Right lung (tissue), 5 donors: Measurements from ENCODE around the gene BICD2. TPM values are rescaled to one million over a fixed set of nuclear protein-coding genes. Genes with fewer than 3 reads are reported as not detected.

ENCODE experiments used
- DNase-seq, 2 donors: peaks; one replicate each; pipeline ENCODE4 v3.0.0-alpha.2; 2013
- polyA plus RNA-seq, 5 donors: library from polyadenylated mRNA; unstranded; fragments of 120-200 nt; gene quantifications; one replicate each; pipeline versions ENCODE4 v1.2.1 to v1.2.3, GENCODE V29; 2013; ENCODE audit warnings: inconsistent platforms in 1 of 5, low replicate concordance in 1 of 5; ENCODE audit not compliant: insufficient read length in 5 of 5, insufficient read depth in 1 of 5

Gene BICD2
- polyA plus RNA-seq, 5 donors: 23.2 to 27.0 (median 25.4) TPM

DNA sequence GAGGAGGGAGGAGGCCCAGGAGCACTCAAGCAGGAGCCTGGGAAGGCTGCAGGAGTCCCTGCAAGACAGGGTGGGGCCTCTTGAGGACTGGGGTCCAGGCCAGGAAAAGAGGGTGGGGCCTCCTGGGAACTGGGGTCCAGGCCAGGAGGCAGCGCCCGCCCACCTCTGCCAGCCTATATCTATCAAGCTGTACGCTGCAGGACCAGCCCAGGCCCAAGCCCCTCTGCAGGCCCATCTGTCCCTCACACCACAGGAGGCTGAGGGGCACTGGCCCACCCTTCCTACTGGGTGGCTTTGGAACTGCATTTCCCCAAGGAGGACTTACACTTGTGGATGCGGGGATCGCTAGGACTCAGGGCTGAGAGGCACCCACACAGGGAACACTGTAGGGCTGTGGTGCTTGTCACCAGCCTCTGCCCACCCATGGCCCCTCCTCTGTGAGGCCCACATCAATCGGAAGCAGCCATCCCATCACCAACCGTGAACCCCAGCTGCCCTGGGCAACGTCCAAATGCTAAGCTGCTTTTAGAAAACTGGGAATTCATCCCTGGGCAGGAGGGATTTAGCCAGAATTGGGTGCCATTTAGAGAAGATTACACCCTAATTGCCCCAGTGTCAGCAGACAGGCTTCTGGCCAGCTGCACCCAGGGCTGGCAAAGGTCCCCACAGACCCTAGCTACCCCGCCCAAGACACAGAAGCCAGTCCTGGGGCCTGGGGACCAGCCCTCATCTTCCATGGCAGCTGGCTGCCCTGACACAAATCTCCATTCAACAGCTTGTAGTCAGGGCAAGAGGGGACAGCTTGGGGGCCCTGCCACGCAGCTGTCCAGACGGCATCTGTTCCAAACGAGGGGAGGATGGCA lies 15.3 kb downstream of the BICD2 start:
- DNase-seq: no peak

DNA sequence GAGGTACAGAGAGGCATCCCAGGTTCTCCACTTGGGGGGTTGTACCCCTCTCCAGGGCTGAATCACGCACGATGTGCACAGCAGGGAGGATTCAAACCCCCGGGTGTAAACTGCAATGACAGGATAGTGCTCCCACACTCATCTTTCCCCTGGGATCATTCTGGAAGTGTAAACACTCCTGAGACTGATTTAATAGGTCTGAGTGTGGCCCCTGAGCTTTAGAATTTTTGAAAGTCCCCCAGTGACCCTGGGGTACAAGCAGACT lies 16.5 kb downstream of the BICD2 start:
- DNase-seq: no peak

DNA sequence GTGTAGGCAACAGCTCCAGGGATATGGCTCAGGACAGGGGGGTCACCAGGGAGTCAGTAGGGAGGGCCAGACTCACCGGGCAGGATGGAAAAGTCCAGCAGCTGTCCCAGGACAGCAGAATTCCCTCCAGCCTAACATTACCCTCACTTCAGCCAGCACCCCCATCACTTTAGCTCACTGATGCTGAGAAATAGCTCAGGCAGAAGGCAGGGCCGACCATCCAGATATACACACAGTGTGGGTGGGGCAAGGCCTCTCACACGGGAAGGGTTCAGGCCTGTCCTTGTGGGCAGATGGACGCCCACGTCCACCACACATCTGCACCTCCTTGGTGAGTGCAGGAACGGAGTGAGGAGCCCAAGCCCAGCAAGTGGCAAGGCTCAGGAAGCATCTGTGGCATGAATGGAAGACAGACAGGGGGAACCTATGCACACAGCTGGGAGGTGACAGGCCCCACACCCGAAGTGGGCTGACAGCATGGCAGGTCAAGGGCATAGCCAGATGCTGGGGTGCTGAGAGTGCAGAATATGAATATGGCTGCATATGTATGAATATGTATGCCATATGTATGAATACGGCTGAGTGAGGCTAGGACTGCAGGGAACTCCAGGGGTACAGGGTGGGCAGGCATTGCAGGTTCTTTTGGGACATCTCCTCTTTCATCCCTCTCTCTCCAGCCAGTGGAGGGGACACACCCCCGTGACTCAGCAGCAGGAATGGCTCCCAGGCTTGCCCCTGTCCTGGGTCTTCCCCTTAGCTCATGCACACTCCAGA lies 17.0 kb downstream of the BICD2 start:
- no peak for DNase-seq

DNA sequence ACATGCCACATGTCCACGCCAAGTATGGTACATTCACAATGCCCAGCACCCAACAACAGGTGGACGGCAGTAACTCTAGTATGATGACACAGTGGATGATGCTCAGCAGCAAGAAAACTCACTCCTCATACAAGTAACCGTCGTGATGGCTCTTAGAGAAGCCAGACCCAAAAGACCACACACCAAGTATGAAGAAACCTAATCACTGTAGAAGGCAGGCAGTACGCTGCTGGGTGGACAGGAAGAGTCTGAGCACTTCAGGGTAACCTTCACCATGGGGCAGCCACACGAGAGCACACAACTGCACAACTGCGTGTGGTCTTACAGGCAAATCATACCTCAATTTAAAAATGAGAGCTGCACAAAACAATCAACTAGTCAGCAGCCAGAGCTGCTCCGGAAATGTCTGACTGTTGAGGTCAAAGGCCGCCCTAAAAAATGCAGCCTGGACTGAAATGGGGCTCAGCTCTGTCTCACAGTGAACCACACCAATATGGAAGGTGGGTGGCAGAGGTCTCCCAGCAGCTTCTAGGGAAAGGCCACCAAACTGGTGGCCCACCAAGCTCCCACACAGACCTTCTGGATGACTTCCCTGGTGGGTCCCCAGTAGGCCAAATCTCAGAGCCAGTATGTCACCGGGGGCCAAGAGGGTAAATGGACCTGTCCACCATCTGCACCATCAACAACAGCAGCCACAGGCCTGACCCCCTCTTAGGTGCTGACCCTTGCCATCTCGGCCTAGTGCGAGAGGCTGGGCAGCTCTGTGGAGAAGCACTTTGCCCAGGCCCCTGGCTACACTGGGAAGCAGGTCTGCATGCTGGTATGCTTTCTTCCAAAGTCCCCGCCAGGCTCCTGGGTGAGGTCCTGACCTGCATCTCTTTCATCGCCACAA lies 17.8 kb downstream of the BICD2 start:
- no peak for DNase-seq

DNA sequence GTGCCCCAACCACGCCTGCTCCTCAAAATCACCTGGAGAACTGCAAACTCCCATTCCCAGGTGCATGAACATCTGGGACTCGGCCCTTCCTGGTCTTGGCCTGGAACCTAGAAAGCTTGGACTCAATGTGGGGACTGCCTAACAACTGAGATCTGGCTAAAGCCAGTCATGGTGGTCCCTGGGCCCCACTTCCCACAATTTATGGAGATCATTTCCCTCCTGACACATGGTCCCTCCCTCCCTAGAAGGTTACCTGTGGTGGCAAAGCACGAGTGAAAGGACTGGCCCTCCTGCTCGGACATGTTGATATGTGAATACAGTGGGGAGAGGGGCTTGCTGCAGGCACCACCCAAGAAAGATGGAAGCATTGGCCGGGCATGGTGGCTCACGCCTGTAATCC lies 18.8 kb downstream of the BICD2 start:
- DNase-seq: no peak

DNA sequence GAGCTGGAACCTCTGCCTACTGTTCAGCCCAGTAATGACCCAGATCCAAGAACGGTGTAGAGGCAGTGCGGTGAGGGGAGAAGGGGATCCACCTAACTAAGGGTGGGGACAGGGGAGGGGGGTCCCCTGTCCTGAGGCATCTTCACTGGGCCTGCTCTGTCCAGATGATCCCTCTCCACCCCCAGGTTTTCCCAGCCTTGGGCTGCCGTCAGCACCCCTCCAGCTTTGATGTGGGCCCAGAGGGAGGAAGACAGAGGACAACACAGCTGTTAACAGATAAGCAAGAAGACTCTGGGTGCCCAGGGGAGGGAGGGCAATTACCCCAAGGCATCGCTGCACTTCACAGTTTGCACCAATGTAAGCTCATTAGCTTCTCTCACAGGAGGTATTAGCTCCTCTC lies 19.3 kb downstream of the BICD2 start:
- DNase-seq: no peak

DNA sequence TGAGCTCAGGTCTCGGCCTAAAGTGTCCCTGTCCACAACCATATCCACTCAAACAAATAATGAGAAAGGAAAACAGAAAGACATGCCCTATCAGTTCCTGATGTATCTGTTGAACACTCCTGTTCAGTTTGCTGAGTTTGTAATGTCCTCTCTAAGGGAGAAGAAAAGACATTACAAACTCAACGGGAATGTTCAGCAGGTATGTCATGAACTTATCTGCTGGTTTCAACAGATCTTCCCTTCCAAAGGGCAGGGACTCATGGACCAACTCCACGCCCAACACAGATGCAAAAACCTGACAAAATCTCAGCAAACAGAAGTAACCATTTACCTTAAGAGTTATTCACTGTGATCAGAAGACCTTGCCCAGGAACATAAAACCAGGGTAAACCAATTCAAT lies 23.7 kb downstream of the BICD2 start:
- no peak for DNase-seq

DNA sequence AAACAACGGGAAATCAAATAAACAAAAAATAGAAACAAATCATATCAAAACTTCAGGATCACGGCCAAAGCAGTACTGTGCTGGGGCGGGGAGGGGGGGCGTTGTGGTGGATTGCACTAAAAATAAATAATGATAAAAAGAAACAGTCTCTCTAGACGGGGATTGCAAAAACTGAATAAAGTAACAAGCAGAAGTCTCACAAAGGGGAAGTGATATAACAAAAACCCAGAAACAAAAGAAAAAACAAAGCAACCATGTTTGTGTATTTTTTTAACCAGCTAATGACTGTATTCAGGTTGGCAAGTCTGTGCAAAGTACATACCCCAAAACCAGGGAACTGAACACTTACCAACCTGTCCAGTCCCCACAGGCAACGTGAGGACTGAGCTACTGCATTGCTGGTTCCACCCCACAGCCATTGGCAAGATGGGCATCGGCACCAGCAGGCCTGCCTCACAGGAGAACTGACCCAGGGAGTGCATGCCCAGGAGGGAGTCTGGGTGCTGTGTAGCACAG lies 24.1 kb downstream of the BICD2 start:
- DNase-seq: no peak

DNA sequence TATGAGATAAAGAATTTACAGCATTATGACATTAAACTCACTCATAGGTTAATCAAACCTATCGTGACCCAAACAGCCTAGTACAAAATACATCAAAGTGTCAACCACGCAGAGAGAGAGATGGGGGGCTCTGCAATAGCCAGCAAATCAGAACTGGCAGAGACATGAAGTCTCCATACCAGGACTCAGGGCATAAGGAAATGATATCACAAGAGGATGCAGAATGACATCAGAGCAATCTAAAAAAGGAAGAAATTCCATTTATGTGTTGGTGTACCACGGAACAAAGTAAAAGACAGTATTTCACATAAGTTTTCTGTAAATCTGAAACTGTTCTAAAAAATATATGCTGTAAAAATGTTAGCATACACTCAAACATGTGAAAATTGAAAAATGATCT lies 24.6 kb downstream of the BICD2 start:
- DNase-seq: no peak

DNA sequence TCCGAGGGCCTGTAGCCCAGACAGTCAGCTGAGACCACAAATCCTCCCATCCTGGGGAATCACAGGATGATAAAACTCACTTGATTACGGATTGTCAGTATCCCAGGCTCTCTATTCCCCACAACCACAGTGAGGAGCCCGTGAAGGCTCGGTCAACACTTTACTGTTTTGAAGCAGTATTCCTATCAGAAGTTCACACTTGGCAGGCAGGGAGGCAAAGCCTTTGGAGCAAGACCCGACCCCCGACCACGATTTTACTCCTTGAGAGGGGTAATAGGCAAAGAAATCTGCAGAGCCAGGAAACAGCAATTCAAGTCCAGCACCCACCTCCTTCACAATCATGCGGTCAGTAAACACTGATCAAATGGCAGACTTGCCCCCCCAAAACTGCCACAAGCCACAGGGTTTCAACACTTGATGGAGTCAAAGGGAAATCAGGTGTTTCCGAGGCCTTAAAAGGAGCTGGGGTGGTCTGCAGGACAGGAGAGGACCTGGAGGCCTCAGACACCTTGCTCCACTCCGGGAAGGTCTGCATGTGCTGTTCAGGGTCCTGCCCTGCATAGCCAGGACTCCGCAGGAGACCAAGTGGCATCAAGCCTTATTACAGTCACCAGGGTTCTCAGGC lies 25.2 kb downstream of the BICD2 start:
- no peak for DNase-seq

DNA sequence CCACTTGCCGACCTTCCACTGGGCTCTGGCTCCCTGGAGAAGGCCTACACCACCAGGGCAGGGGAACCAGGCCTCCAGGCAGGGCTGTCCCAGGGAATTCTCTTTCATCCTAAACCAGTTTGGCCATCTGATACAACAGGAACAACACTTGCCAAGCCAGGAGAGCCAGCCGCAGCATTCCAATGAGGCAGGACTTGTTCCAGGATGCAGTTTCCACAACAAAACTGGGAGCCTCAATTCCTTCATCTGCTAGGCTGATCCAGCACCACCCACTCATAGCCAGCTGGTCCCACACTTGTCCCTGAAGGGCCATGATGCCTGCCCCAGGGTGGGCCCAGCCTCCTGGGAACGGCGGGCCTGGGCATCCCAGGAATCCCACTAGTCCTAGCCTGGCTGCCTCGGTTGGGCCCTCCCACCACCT lies 26.0 kb downstream of the BICD2 start:
- DNase-seq: no peak

DNA sequence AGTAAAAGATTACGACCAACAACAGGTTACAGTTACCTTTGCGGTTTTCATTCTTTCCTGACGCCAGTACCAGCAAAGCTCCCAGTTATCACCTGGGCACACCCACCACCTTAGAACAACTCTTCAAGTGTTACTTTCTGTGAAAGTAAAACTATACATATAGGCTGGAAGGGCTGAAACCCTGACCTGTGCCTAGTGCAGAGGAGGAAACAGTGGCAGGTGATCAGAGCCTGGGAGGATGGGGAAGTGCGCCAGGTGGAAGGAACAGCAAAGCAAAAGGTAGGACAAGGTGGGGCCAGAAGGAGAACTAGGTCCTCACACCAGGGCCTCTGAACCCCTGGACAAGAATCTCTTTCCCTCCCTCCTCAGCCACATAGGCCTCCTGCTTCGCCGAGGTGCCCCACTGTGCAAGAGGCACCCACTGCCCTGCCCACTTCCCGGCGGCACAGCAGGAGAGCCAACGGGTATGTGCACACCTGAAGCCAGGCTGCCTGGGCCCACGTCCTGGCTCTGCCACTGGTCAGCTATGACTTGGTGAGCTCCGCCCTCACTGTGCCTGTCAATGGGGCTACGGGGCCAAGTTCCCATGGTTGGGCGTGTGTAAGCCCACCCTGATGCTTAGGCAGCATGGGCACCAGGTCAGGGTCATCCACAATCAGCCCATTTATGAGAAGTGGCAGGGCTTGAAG lies 26.9 kb downstream of the BICD2 start:
- no peak for DNase-seq

DNA sequence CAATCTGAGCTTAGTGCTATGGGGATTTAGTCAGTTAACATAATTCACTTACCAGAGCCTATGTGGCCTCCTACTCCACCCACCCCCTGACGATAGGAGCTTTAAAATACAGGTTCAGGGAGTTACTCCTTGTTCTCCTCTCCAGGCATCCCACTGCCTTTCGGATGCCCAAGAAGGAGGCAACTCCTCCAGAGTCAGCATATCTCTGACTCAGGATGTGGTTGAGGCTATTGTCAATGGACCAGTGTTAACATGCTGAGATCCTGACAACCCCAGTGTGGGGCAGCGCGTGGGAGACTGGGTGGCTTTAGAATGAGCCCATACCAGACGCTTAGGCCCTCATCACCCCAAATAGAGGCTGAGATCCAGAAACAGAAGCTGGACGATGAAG lies 27.4 kb downstream of the BICD2 start:
- DNase-seq: no peak

DNA sequence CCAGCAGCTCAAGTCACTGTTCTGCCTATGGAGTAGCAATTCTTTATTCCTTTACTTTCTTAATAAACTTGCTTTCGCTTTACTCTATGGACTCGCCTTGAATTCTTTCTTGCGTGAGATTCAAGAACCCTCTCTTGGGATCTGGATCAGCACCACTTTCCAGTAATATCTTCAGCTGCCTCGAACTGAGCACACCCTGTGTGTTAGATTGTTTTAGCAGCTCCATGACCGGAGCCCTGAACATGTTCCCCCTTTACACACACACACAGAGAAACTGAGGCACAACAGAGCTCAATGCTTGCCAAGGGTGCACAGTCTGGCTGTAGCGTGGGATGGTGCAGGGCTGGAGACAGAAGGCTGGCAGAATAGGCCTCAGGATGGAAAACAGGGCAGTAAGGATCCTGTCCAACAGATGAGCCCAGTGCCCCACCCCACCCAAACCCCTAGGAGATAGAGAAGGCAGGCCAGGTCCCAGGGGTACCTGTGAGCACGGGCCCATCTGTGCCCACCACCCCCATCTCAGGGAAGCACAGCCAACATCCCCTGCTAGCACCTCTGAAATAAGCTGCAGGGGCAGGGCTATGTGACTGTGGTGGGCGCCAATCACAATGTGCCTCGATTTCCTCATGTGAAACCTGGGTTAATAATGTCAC lies 27.9 kb downstream of the BICD2 start:
- no peak for DNase-seq

DNA sequence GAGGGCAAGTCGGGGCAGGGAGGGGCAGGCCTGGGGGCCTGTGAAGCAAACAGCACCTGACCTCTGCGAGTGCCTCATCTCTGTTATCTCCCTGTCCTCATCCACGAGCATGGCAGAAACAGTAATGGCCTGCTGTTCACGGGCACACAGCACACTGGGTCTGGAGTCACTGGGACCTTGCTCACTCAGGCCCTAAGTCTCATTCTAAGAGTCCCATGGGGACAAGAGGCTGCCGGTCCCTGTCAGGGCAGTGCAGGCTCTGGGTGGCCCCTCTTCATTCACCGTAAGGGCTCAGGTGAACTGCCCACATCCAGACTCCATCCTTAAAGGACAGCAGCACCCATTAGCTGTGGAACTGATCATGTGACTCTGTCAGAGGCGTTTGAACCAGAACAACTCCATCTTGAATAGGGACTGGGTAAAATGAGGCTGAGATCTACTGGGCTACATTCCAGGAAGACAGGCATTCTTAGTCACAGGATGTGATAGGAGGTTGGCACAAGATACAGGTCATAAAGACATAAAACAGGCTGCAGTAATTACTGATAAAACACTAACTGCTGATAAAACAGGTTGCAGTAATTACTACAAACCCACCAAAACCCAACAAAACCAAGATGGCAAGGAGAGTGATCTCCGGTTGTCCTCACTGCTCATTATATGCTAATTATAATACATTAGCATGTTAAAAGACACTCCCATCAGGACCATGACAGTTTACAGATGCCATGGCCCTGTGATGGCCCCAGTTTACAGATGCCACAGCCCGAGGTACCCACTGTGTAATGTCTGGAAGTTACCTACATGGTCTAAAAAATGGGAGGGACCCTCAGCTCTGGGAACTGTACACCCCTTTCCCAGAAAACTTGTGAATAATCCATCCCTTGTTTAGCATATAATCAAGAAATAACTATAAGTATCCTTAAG lies 28.7 kb downstream of the BICD2 start:
- DNase-seq: no peak

DNA sequence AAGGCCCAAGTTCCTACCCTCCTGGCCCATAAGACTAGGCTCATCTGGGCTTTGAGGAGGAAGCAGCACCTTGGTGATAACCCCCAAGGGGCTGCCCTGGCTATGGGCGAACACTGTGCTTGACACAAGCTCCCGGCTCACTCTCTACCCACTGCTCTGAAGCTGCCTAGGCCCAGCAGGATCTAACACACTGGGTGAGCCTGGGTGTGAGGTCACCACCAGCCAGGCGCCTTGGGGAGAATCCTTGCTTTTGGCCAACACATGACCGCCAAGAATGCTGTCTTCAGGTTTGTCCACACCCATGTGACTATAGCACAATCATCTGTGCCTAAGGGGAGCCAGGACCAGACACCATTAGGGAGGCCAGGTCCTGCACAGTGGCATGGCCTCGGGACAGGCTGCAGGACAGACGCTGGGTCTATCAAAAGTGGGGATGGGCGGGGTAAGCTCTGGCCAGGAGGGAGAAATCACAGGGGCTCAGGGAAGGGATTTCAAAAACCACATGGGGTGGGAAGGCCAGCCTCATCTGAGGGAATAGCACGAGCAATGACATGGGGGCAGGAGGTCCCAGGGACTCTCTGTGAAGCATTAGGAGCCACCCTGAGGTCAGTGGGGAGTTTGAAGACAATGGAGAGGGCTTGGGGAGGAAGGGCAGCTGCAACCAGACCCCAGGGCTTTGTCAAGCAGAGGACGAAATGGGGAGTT lies 29.6 kb downstream of the BICD2 start:
- DNase-seq: no peak

DNA sequence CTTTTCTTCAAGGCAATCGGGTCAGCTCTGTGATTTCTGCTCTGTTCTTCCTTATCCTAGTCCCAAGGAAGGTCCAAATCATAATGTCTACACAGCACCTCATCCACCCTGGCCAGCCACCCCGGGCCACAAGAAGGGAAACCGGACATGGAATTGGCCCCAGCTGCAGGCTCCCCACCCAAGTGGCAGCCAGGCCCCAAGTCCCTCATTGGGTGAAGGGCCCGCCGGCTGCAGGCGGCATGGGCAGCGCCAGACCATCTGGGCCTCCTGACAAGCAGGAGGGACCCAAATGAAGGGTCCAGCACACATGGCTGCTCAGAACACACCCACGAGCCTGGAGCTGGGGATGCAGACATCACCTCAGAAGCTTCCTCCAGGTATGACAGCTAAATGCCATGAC lies 33.7 kb downstream of the BICD2 start:
- DNase-seq: no peak

DNA sequence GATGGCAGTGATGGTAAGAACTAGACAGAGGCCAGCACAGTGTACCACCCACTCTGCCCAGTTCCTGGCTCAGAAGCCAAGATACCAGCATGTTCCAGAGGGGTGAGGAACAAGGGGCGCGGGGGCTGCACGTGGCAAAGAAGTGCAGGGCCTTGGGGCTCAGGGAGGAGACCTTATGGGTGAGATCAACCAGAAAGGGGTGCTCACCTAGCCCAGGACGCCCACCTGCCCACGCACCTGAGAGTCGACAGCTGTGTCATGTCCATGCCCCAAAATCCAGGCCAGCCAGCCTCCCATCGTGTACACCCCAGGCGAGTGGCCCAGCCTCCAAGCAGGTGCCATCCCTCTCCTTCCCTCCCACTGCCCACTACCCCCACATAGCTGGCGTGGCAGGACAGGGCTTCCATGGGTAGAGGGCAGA lies 34.9 kb downstream of the BICD2 start:
- no peak for DNase-seq
